NCI-H524 (cell line): ENCODE measurements around the gene LDLRAD4.

Experiments
- DNase-seq, 2 experiments: peaks; one replicate each; lab custom pipeline; 2025; lab: John Stamatoyannopoulos, UW

LDLRAD4 gene

DNA sequence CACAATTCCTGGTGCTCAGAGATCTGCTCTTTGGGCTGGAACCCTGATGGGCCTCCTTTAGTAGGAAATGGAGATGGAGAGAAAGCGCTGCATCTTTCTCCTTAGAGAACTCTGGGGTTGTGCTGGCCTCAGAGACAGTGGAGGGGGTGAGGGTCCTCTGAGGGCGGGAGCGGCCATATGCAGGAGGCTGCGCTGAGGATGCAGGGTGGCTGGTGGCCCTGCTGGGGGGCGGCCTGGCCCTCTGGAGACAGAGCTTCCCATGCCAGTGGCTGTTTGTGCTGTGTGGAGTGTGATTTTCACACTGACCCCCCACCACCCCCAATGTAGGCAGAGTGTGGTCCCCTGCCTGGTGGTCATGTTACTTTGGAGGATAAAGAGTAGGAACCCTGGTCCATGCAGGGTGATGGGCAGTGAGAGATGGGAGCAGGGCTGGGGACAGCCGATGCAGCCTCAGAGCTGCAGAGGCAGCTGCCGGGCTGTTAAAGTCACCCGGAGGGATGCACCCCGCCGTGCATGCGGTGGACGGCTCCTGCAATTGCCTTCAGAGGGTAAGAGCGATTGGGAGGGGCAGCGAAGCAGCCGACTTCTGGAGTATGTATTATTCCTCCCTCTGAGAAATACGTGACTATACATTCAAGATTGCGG is 313.2 kb downstream of the LDLRAD4 start:
- DNase-seq, result no peak

DNA sequence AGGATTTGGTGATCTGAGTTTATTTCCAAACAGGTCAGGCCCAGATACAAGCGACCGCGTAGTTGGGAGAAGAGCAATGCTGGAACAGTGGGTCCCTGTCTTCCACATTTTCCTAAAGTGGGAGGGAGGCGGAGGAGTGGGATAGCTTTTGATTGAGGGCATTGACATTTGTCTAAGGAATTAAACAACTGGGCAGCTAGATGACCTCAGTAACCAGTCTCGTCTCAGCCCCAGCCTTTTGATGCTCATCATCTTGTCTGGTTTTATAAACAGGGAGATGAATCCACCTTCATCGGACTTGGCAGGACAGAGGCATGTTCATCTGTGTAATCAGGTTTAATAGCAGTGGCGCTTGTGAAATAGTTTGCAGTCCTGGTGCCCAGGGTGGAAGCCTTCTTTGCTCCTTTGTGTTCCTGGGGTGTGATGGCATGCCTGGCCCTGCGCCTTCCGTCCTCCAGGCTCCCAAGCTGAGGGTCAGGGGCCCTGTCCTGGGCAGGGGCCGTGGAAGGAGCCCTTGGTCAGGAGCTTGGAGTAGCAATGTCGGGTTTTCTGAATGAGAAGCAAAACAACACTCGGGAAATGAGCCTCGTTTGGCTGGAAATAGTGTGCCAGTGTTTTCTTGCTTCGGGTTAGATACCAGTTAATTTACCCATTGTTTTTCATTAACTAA is 314.0 kb downstream of the LDLRAD4 start:
- DNase-seq, result no peak

DNA sequence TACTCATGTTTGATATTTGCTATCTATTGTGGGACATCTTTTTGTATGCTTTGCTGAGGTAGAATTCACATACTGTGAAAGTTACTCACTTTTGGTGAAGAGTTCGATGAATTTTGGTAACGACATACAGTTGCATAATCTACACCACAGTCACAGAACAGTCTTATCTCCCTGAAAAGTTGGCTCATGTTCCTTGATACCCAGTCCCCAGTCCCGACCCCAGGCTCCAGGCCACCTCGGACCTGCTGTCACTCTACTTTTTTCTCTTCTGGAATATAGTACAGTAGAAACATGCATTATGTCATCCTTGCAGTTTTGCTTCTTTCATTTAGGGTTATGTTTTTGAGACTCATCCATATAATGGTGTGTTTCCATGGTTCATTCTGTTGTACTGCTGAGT is 316.1 kb downstream of the LDLRAD4 start:
- no peak for DNase-seq

DNA sequence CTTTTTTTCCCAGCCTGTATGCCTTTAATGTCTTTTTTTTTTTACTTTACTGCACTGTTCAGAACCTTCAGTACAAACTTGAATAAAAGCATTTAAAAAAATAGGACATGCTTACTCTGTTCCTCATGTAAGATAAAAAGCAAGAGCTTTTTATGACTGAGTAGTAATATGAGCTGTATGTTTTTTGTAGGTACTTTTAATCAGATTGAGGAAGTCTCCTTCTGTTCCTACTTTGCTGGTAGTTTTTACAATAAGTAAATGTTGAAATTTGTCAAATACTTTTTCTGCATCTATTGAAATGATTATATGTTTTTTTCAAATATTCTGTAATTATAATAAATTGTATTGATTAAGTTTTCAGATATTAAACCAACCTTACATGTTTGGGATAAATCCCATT is 318.0 kb downstream of the LDLRAD4 start:
- no peak for DNase-seq

DNA sequence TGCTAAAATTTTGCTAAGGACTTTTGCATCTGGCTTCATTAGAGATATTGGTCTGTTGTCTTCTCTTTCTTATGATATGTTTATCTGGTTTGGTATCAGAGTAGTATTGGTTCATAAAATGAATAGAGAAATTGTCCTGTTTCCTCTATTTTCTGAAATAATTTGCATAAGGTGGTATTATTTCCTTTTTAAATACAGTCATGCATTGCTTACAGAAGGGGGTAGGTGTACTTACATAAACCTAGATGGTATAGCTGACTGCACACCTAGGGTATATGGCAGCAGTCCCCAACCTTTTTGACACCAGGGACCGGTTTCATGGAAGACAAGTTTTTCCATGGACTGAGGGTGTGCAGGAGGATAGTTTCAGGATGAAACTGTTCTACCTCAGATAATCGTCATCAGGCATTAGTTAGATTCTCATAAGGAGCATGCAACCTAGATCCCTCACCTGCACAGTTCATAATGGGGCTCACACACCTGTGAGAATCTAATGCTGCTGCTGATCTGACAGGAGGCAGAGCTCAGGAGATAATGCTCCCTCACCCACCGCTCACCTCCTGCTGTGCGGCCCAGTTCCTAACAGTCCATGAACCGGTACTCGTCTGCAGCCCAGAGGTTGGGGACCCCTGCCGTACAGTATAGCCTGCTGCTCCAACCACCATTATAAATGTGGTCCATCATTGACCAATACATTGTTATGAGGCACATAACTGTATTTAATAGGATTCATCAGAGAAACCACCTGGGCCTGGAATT is 318.6 kb downstream of the LDLRAD4 start:
- DNase-seq, result no peak

DNA sequence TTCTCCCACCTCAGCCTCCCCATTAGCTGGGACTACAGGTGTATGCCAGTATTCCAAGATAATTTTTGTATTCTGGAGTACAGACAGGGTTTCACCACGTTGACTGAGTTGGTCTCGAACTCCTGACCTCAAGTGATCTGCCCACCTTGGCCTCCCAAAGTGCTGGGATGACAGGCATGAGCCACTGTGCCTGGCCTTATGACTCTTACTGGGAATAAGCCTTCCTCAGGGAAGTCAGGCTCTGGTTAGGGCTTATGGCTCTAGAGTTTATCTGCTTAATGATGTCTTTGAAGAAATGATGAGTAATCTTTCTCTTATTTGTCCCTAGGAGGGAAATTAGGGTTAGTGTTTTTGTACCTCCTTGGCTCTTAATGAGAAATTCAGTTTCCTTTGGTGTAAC is 320.1 kb downstream of the LDLRAD4 start:
- no peak for DNase-seq

DNA sequence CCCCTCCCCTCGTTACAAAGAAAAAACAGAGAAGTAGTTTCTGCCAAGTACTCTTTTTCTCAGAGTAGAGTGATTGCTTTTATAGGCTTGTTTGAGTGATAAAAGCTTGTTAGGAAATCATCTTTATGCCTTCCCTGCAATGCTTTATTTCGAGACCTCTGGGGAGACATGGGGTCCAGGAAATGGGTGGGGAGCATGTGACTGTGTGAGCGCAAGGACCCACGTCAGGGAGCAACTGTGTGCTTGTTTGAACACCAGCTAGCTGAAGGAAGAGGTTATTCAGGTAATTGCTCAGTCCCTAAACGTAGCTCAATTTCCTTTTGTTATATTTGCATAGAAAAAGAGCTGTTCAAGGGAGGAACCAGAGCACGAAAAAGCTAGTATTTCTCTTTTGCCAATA is 320.5 kb downstream of the LDLRAD4 start:
- DNase-seq, result no peak

DNA sequence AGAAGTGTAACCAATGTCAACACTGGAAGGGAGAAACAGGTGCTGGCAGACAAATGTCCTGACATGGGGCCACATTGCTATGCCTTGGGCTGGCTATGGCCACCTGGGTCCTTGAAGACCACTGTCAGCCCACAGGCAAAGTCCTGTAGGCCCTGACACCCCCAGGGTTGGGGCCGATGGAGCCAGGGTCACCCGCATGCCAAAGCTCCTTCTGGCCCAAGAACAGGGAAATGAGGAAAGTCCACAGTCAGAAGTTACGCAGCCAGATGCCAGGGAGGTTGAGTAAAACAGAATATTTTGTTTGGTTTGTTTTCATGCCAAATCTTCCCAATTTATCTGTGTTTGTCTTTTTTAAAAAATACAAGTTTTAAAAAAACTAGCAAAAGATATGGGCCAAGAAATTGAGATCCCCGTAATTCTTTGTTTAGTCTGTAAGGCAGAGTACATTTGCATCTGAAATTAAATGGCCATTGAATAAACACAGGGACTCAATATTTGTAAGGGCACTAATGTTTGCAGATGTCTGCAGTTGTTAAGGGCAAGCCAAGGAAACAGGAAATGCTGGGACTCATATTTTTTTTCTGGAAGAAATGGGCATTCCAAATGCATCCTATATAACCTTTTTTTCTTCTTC is 321.4 kb downstream of the LDLRAD4 start:
- DNase-seq, result no peak

DNA sequence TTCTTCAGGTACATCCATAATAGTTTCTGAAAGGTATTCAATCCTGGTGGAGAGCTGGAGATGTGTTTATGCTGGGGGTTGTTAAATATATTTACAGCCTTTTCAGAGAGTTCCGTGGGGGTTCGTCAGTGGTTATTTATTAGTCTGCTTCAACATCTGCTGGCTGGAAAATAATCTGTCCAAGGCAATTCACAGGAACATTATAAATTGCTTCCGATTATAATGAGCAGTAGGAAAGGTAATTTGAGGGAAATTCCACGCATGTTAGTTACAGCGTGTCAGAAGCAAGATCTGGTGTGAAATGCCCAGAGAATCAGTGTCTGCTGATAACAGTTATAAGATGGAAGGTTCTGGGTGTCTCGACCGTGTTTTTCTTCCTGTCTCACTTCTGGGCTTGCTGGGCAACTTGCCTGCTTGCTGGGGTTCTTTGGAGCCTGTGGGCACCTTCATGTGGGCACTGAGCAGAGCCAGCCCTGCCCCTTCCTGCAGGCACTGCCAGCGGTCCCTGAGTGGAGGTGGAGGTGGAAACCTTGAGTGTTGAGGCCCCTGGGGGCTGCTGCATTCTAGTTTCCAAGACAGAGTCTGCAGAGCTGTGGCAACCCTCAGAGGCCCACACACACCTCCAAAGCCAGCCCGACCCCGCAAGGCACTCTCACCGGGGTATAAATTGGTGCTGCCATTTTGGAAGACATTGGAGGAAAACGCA is 322.1 kb downstream of the LDLRAD4 start:
- DNase-seq, result no peak

DNA sequence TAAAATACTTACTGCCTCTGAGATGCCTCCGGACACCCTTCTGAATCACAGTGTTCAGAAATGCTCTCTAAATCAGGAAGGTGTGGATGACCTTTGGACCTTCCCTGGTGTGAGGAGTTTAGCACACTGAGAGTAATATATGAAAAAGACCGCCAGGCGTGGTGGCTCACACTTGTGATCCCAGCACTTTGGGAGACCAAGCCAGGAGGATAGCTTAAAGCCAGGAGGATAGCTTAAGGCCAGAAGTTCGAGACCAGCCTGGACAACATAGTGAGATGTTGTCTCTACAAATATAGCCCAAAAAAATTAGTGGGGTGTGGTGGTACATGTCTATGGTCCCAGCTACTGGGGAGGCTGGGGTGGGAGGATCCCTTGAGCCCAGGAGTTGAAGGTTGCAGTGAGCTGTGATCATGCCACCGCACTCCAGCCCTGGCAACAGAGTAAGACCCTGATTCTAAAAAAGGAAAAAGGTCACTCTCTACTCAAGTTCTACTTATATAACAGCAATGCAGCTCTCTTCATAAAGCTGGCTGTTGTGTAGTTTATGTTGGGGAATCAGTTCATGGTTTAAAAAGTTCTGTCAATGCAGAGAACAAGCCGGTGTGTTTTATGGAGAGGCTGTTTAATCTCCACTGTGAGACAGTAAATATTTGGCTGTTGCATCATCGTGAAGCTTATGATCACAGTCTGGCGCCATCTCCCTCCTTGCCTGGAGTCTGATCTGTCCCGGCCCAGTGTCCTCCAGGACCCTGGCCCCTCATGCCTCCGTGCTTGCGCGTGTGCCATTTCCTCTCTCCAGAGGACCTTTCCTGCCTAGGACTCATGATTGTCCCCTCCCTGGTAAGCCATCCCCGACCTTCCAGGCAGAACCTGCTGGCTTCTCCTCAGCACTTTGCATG is 323.3 kb downstream of the LDLRAD4 start:
- no peak for DNase-seq

DNA sequence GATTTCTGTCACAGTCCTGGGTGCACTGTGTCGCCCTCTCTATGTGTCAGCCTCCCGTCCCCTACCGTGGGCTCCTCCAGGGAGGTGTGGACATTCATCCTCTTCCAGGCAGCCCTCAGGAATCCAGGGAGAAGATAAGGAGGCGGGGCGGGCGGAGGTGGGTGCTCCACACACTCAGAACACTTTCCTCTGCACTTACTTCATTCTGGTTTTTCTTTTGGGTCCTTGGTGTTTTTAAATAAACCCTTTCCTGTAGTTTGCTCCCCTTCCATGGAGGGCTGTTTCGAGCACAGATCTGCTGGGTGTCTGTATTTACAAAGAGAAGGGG is 323.9 kb downstream of the LDLRAD4 start:
- DNase-seq, result no peak

DNA sequence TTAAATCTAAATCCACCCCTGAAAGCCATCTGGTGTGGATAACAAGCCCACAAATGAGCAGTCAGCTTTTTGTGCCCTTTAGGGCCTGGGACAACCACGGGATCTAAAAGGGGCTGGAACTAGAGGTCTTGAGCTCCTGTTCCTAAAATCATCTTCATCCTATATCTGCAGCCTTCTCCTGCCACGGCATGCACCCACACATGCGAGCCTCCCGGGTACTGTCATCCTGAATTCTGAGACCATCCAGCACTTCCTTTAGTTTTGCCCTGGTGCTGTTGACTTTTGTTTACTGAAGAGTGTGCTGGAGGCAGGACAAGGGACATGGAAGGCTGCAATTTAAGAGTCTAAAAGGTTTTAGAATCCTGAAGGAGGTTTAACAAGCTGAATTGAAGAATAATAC is 324.6 kb downstream of the LDLRAD4 start:
- DNase-seq, result peak in 1 of 2 experiments; percentile 47

DNA sequence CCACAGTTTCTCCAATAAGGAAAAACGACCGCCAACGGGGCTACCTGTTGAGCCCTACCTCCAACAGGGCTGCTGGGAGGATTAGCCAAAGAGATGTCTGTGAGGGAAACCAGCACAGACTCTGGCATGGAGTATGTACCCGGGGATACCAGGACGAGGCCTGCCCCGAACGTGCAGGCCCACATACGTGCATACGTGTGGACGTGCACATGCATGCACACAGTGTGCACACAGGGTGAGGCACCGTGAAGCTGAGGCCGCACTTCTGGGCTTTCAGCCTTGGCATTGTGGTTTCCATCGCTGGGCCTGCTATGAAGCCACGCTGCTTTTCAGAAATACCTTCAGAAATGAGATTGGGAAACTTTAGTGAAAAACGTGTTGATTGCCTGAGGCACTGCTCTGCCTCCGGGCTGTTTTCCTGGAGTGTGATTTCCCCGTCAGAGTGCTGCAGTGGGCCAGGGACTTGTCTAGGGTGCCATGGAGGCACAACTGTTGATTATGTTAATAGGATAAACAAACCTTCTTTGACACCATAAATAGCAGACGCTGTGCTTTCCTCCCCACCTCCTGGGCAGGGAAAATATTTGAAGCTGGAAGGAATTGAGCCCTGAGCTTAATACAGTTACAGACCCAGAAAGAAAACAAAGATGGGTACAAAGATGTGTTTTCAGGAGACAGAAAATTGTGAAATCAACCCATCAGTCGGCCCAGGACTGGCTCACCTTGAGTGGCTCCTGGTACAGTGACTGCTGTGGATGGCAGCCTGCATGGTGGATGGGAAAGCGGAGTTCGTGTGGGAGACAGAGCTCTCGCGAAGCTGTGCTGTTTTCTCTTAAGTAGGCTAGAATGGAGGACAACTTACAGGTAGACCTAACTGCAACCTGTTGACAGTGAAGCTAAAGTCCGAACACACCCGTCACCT is 325.5 kb downstream of the LDLRAD4 start:
- no peak for DNase-seq

DNA sequence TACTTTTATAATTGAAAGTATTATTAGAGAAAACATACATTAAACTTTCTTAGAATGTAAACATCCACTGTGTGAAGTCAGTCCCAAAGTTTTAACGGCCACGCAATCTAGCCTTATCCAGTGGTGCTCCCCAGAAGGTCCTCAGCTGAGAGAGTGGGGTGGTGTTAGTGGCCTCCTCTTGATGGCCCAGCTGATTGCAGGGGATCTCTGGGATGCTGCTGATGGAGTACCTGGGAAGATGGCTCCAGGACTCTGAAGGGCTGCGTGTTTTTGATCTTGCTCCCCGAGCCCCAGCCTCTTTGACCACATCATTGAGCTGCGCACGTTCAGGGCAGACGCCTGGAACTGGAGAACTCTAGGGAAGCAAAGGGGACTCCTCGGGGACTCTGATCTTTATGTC is 326.4 kb downstream of the LDLRAD4 start:
- no peak for DNase-seq

DNA sequence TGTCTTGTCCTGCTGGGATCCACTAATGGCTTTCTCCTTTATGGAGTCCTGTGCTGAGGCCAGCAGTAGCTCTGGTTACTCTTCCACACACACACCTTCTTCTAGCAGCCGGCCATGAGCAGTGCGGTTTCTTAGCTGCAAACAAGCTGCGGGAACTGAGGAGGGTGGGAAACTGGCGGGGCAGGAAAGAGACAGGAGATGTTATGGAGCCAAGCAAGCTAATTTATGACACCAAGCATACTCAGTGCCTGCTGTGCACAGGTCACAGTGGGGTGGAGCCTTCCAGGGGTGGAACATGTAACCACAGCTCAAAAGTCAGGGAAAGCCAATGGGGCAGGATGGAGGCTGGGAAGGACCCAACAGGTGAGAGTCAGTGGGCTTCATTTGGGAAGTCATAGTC is 327.0 kb downstream of the LDLRAD4 start:
- DNase-seq, result no peak

DNA sequence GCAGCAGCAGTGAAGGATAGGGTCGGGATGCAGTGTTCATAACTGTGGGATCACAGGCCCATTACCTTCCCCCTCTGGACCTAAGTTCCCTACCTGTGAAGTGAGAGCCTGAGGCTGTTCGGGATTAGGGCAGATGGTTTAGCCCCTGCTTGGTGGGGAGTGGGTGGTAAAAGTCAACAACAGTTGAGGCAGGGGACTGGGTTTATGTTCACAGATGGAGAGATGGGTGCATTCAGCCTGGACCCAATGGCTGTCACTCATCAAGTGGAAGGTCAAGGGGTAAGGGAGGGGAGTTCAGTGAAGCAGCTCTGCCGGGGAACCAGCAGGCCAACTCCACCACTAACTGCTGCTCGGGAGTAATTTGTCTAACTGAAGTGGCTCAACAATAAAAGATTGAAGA is 327.4 kb downstream of the LDLRAD4 start:
- DNase-seq, result no peak

DNA sequence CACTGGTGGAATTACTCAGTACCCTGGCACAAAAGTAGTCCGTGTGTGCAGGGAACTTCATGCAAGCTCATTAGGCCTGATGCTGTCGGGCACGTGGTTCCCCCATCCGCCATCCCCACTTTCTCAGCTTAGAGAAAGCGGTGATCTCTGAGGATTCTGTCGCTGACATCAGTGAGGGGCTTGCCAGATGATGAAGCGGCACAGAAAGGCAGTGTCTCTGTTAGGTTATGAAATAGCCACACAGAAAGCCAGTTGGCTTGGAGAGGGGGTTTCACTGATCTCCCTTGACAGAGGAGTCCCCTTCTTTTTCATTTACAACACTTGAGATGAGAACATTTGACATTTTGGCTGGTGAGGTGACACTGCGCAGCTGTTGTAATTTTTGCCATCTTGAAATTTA is 328.1 kb downstream of the LDLRAD4 start:
- DNase-seq, result no peak

DNA sequence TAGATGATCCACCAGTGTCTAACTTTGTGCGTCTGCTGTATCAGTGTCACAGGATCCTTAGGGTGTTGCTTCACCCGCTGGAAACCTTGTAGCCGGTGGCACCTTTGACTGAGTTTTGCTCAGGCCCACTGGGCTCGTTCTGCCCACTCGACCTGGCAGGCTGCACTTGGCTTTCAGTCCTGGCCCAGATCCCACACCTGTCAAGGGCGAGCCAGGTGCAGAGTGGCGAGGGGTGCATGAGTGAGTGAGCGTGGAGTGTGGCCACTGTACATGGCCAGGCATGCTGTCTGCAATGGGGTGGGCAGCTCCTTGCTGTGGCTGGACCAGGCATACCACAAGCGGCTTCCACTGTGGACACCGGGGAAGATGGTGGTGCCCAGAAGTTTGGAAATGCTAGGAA is 328.8 kb downstream of the LDLRAD4 start:
- DNase-seq, result no peak

DNA sequence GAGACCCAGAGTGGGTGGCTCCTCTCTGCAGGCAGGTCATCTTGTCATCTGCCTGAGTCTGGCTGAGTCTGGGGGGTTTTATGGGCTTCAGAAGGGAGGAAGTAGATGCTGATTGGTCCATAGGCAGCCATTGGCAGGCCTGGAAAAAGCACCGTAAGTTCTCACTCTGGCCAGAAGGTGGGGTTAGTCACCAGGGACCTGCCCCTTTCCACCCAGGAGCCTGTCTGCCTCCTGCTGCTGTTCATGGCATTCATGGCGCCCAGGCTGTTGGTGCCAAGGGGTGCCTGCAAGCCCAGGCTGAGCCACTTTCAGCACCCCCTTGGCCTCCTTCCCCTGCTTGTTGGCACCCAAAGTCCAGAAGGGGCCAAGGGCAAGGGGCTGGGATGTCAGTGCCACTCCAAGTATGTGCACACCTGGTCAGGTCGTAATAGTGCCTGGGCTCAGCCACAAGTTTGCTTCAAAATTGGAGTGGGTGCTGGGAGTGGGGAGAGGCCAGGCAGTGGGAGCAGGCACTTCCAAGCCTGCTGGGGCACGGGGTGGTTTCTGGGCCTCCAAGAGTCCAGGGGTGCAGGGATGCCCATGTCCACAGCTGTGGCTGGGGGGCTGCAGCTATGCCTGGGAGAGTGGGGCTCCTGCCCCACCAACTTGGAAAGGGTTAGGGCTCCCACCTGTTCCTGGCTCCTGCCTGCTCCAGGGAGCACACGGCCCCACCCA is 329.7 kb downstream of the LDLRAD4 start:
- peak in 1 of 2 experiments; percentile 8 for DNase-seq
